Measurements from ENCODE around the gene ZNF468.

ZNF468 gene

DNA sequence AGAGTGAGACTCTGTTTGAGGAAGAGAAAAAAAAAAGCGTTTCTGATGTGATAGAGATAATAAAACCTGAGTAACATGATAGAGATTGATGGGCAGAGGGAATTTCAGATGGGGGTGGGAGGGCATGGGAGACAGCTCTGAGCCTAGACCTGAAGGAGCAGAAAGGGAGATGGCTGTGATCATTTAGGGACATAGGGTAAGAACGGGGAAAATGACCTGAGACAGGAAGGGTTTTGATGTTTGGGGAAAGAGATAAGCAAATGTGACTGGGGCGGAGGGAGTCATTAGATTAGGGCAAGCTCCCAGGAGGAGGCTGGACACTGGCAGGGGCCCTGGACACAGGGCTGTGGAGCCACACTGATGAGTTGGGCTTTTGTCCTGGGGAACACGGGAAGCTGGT, 33.9 kb upstream of the ZNF468 start:
- Histone ChIP-seq H2AFZ (ENCODE audit: low read length) (no peak overlapping the region), H3K9ac (ENCODE audit: low read length) (no peak overlapping the region), H3K36me3 (replicated peaks; ENCODE audit: insufficient read depth, low read length) (no peaks in the 10 kb centered on the region), H4K20me1 (ENCODE audit: insufficient read depth, low read length) (no peaks in the 10 kb centered on the region), H3K4me3 (ENCODE audit: low read length) (no peak overlapping the region), H3K27ac (ENCODE audit: low read length) (no peak overlapping the region), H3K9me2 (replicated peaks; ENCODE audit: insufficient read depth, low read length) (no peaks in the 10 kb centered on the region), H3K4me2 (ENCODE audit: low read depth, low read length) (no peak overlapping the region), H3K4me1 (ENCODE audit: low read length) (no peaks in the 10 kb centered on the region), H3K79me2 (ENCODE audit: low read length) (no peaks in the 10 kb centered on the region), H3K9me3 (replicated peaks; ENCODE audit: insufficient read depth, low read length) (no peaks in the 10 kb centered on the region), H3F3A (ENCODE audit: insufficient read depth, low read length) (no peaks in the 10 kb centered on the region), H3K27me3 (replicated peaks; ENCODE audit: insufficient read depth, low read length) (no peaks in the 10 kb centered on the region)
- no peak for DNase-seq
- TF ChIP-seq EZH2 (optimal IDR thresholded peaks at IDR 0.05; ENCODE audit: low read depth, low read length) (no peak), EZH2phosphoT487 (IDR thresholded peaks at IDR 0.05; ENCODE audit: low read length) (no peak)
- TF ChIP-seq, protein P1, sequence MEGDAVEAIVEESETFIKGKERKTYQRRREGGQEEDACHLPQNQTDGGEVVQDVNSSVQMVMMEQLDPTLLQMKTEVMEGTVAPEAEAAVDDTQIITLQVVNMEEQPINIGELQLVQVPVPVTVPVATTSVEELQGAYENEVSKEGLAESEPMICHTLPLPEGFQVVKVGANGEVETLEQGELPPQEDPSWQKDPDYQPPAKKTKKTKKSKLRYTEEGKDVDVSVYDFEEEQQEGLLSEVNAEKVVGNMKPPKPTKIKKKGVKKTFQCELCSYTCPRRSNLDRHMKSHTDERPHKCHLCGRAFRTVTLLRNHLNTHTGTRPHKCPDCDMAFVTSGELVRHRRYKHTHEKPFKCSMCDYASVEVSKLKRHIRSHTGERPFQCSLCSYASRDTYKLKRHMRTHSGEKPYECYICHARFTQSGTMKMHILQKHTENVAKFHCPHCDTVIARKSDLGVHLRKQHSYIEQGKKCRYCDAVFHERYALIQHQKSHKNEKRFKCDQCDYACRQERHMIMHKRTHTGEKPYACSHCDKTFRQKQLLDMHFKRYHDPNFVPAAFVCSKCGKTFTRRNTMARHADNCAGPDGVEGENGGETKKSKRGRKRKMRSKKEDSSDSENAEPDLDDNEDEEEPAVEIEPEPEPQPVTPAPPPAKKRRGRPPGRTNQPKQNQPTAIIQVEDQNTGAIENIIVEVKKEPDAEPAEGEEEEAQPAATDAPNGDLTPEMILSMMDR (IDR thresholded peaks at IDR 0.05; ENCODE audit: low read length): no peak

DNA sequence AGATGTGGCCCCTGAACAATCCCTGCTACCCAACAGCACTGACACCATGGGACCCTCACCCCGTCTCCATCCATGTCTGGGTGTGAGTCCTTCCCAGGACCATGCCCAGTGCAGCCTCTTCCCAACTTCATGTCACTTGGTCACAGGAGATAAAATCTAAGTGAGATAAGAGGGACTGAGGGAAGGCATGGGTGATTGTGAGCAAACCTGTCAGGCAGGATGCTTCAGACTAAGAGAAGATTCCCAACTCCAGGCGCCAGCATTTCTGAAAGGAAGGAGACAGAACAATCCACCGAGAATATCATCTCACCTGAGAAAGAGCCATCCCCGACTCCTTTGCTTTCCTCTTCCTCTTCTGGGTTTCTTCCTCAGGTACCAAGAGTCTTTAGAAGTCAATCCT, 32.5 kb upstream of the ZNF468 start:
- no peaks in the 10 kb centered on the region for H3F3A ChIP-seq (ENCODE audit: insufficient read depth, low read length)
- no peak overlapping the region for H3K27ac ChIP-seq (ENCODE audit: low read length)
- no peaks in the 10 kb centered on the region for H3K9me3 ChIP-seq (replicated peaks; ENCODE audit: insufficient read depth, low read length)
- no peak for DNase-seq
- no peak overlapping the region for H2AFZ ChIP-seq (ENCODE audit: low read length)
- no peaks in the 10 kb centered on the region for H4K20me1 ChIP-seq (ENCODE audit: insufficient read depth, low read length)
- TF ChIP-seq EZH2 (optimal IDR thresholded peaks at IDR 0.05; ENCODE audit: low read depth, low read length): no peak
- TF ChIP-seq EZH2phosphoT487 (IDR thresholded peaks at IDR 0.05; ENCODE audit: low read length): no peak
- TF ChIP-seq, protein P1 (IDR thresholded peaks at IDR 0.05; ENCODE audit: low read length): no peak
- H3K4me1 ChIP-seq (ENCODE audit: low read length): no peaks in the 10 kb centered on the region
- no peak overlapping the region for H3K4me3 ChIP-seq (ENCODE audit: low read length)
- H3K36me3 ChIP-seq (replicated peaks; ENCODE audit: insufficient read depth, low read length): no peaks in the 10 kb centered on the region
- H3K9ac ChIP-seq (ENCODE audit: low read length): no peak overlapping the region
- H3K27me3 ChIP-seq (replicated peaks; ENCODE audit: insufficient read depth, low read length): no peaks in the 10 kb centered on the region
- no peaks in the 10 kb centered on the region for H3K79me2 ChIP-seq (ENCODE audit: low read length)
- H3K9me2 ChIP-seq (replicated peaks; ENCODE audit: insufficient read depth, low read length): no peaks in the 10 kb centered on the region
- H3K4me2 ChIP-seq (ENCODE audit: low read depth, low read length): no peak overlapping the region

DNA sequence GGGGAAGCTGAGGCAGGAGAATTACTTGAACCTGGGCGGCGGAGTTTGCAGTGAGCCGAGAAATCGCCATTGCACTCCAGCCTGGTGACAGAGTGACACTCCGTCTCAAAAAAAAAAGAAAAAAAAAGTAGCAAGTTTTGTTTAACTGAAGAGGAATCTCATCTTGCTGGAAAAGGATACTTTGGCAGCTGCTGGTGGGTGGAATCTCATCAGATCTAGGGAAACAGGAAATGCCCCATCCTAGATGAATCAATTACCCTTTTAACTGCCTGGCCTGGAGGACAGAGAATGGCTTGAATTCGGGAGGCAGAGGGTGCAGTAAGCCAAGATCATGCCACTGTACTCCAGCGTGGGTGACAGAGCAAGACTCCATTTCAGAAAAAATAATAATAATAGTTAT, 31.7 kb upstream of the ZNF468 start:
- H3K4me2 ChIP-seq (ENCODE audit: low read depth, low read length): no peak overlapping the region
- H4K20me1 ChIP-seq (ENCODE audit: insufficient read depth, low read length): no peaks in the 10 kb centered on the region
- H3K9me3 ChIP-seq (replicated peaks; ENCODE audit: insufficient read depth, low read length): no peaks in the 10 kb centered on the region
- no peaks in the 10 kb centered on the region for H3K9me2 ChIP-seq (replicated peaks; ENCODE audit: insufficient read depth, low read length)
- H3K79me2 ChIP-seq (ENCODE audit: low read length): no peaks in the 10 kb centered on the region
- H3K4me3 ChIP-seq (ENCODE audit: low read length): no peak overlapping the region
- no peak overlapping the region for H2AFZ ChIP-seq (ENCODE audit: low read length)
- no peaks in the 10 kb centered on the region for H3K4me1 ChIP-seq (ENCODE audit: low read length)
- no peak overlapping the region for H3K9ac ChIP-seq (ENCODE audit: low read length)
- no peak for DNase-seq
- no peaks in the 10 kb centered on the region for H3F3A ChIP-seq (ENCODE audit: insufficient read depth, low read length)
- H3K27me3 ChIP-seq (replicated peaks; ENCODE audit: insufficient read depth, low read length): no peaks in the 10 kb centered on the region
- no peak for TF ChIP-seq EZH2phosphoT487 (IDR thresholded peaks at IDR 0.05; ENCODE audit: low read length)
- TF ChIP-seq EZH2 (optimal IDR thresholded peaks at IDR 0.05; ENCODE audit: low read depth, low read length): no peak
- TF ChIP-seq, protein P1 (IDR thresholded peaks at IDR 0.05; ENCODE audit: low read length): no peak
- no peak overlapping the region for H3K27ac ChIP-seq (ENCODE audit: low read length)
- no peaks in the 10 kb centered on the region for H3K36me3 ChIP-seq (replicated peaks; ENCODE audit: insufficient read depth, low read length)

Data from MM.1S (cell line).